GM12878 (cell line): Measurements from ENCODE around the gene CCDC182.

ENCODE experiments used
- EGR1 ChIP-seq, 2 experiments: IDR thresholded peaks; 1 replicate in 1 of 2; 2 replicates in 1 of 2; pipeline ENCODE4 v1.6.1; 2011 to 2012; ENCODE audit warnings: low read depth in 2 of 2, low read length in 2 of 2, borderline replicate concordance in 1 of 2, mild to moderate bottlenecking in 1 of 2, moderate library complexity in 1 of 2
- JUNB ChIP-seq: IDR thresholded peaks from 2 replicates; pipeline ENCODE4 v1.6.1; 2016; ENCODE audit warnings: antibody characterized with exemption, mild to moderate bottlenecking
- KDM1A ChIP-seq: fragments of 200-600 bp; sonication (generic); IDR thresholded peaks from 2 replicates; pipeline ENCODE4 v1.6.1; 2016; ENCODE audit warnings: borderline replicate concordance
- MYC ChIP-seq: IDR thresholded peaks from 2 replicates; pipeline ENCODE4 v1.6.1; 2011; ENCODE audit warnings: mild to moderate bottlenecking, low read length, moderate library complexity, inconsistent platforms; ENCODE audit not compliant: insufficient read depth, insufficient replicate concordance, insufficient read length, severe bottlenecking
- POLR2A ChIP-seq: IDR thresholded peaks from 2 replicates; pipeline ENCODE4 v1.6.1; 2011; ENCODE audit warnings: low read depth, mild to moderate bottlenecking, low read length
- RFX5 ChIP-seq: IDR thresholded peaks from 2 replicates; pipeline ENCODE4 v1.6.1; 2011; ENCODE audit warnings: low read depth, low read length, improper control_type of control experiment
- SMAD1 ChIP-seq: fragments of 450-650 bp; IDR thresholded peaks from 2 replicates; pipeline ENCODE4 v1.6.1; 2018; ENCODE audit warnings: mild to moderate bottlenecking, low read depth; ENCODE audit not compliant: partially characterized antibody
- SRF ChIP-seq, 2 experiments: IDR thresholded peaks; 2 replicates each; pipeline ENCODE4 v1.6.1; 2011; ENCODE audit warnings: low read depth in 2 of 2, low read length in 2 of 2, mild to moderate bottlenecking in 1 of 2, moderate library complexity in 1 of 2
- TF ChIP-seq, protein P1 (sequence below), 3 experiments: IDR thresholded peaks in 2 of 3; conservative IDR thresholded peaks in 1 of 3; 2 replicates each; pipeline ENCODE4 v1.5.1; 2011; ENCODE audit warnings: low read depth in 3 of 3, low read length in 3 of 3, mild to moderate bottlenecking in 3 of 3, control low read depth in 2 of 3, moderate library complexity in 2 of 3, inconsistent platforms in 1 of 3, mixed read lengths in 1 of 3; ENCODE audit not compliant: control insufficient read depth in 2 of 3, insufficient read depth in 1 of 3; ENCODE audit errors: extremely low read depth in 1 of 3

DNA sequence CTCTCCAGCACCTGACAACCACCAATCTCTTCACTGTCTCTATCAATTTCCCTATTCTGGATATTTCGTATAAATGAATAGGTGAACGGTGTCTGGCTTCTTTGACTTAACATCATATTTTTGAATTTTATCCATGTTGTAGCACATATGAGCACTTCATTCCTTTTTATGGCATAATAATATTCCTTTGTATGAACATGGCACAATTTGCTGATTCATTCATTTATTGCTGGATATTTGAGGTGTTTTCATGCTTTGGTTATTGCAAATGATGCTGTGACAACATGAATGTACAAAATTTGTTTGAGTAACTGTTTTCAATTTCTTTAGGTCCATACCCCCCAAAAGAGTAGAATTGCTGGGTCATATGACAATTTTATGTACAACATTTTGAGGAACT lies 12.0 kb downstream of the CCDC182 start:
- TF ChIP-seq SMAD1 (no peak), RFX5 (no peak), POLR2A (no peak), MYC (no peak), SRF (IDR thresholded peaks at IDR 0.05; ENCODE audit: low read depth in 2 of 2, low read length in 2 of 2) (no peak), JUNB (no peak), KDM1A (no peak), EGR1 (IDR thresholded peaks at IDR 0.05; ENCODE audit: borderline replicate concordance in 1 of 2, low read depth in 2 of 2, low read length in 2 of 2) (no peak)
- TF ChIP-seq, protein P1, sequence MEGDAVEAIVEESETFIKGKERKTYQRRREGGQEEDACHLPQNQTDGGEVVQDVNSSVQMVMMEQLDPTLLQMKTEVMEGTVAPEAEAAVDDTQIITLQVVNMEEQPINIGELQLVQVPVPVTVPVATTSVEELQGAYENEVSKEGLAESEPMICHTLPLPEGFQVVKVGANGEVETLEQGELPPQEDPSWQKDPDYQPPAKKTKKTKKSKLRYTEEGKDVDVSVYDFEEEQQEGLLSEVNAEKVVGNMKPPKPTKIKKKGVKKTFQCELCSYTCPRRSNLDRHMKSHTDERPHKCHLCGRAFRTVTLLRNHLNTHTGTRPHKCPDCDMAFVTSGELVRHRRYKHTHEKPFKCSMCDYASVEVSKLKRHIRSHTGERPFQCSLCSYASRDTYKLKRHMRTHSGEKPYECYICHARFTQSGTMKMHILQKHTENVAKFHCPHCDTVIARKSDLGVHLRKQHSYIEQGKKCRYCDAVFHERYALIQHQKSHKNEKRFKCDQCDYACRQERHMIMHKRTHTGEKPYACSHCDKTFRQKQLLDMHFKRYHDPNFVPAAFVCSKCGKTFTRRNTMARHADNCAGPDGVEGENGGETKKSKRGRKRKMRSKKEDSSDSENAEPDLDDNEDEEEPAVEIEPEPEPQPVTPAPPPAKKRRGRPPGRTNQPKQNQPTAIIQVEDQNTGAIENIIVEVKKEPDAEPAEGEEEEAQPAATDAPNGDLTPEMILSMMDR (IDR thresholded peaks at IDR 0.05 in 2 of 3, conservative IDR thresholded peaks at IDR 0.05 in 1 of 3; ENCODE audit: control insufficient read depth in 2 of 3, extremely low read depth in 1 of 3, insufficient read depth in 1 of 3, low read depth in 3 of 3, low read length in 3 of 3): no peak
